SK-N-SH treated with all-trans-retinoic acid at 6 μM for 48 hours (cell line): ENCODE results near the gene ZNF738.

ENCODE experiments used
- ARNTL ChIP-seq: fragments of 450-650 bp; formaldehyde crosslinking; IDR thresholded peaks from 2 replicates; pipeline ENCODE4 v1.5.0; 2020; ENCODE audit warnings: low read depth, mild to moderate bottlenecking, moderate library complexity, borderline replicate concordance
- ESRRG ChIP-seq: fragments of 250-450 bp; sonication (Bioruptor Pico); IDR thresholded peaks from 2 replicates; pipeline ENCODE4 v1.6.1; 2021; ENCODE audit warnings: mild to moderate bottlenecking
- ISL1 ChIP-seq: fragments of 250-450 bp; sonication (Bioruptor Pico); IDR thresholded peaks from 2 replicates; pipeline ENCODE4 v2.1.2; 2022; ENCODE audit warnings: mild to moderate bottlenecking, moderate library complexity
- OSR1 ChIP-seq: fragments of 250-450 bp; sonication (Bioruptor Pico); IDR thresholded peaks from 2 replicates; pipeline ENCODE4 v1.8.0; 2022; ENCODE audit warnings: moderate library complexity, mild to moderate bottlenecking, inconsistent platforms
- TOX ChIP-seq: fragments of 250-450 bp; sonication (Bioruptor Pico); IDR thresholded peaks from 2 replicates; pipeline ENCODE4 v1.8.0; 2021; ENCODE audit warnings: mild to moderate bottlenecking, moderate library complexity, borderline replicate concordance
- ZC3H10 ChIP-seq: fragments of 250-450 bp; sonication (Bioruptor Pico); IDR thresholded peaks from 2 replicates; pipeline ENCODE4 v1.5.1; 2021; ENCODE audit warnings: mild to moderate bottlenecking, moderate library complexity
- ZNF8 ChIP-seq: fragments of 450-650 bp; formaldehyde crosslinking; IDR thresholded peaks from 2 replicates; pipeline ENCODE4 v1.5.0; 2020; ENCODE audit warnings: mild to moderate bottlenecking, moderate library complexity
- TF ChIP-seq, protein P1 (sequence below): fragments of 250-450 bp; sonication (Bioruptor Pico); IDR thresholded peaks from 2 replicates; pipeline ENCODE4 v1.8.0; 2020; ENCODE audit warnings: mild to moderate bottlenecking, moderate library complexity, borderline replicate concordance
- TF ChIP-seq, protein P2 (sequence below): fragments of 250-450 bp; sonication (Bioruptor Pico); IDR thresholded peaks from 2 replicates; pipeline ENCODE4 v1.5.1; 2020; ENCODE audit warnings: low read depth, mild to moderate bottlenecking, moderate library complexity

DNA sequence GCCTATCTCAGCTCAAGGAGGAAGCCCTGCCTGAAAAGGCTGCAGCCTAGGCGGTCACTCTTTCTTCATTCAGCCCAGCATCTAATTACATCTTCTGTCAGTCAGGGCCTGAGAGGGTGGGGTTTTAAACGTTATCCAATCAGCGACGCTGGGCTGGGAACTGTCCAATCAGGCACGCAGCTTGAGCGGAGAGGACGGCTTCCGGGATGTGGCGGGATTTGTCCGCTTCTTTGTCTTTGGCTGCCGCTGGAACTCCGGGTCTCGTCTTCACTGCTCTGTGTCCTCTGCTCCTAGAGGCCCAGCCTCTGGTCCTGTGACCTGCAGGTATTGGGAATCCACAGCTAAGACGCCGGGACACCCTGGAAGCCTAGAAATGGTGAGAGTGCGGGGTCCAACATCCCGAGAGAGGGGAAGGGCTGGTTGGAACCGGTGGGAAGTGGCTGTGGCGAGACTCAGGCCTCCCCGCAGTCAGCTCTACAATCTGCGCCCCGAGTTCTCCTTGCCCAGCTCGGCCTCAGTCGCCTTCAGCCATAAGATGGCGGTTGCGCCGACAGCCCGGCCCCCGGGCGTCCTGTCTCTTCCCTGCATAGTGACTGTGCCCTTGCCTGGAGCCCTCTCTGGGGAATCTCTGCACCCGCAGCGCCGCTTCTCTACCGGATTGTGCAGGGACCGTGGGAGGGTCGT lies at the start of gene ZNF738:
- no peak for TF ChIP-seq ESRRG
- no peak for TF ChIP-seq ARNTL
- no peak for TF ChIP-seq TOX (CRISPR knock-in tag)
- TF ChIP-seq, protein P1, sequence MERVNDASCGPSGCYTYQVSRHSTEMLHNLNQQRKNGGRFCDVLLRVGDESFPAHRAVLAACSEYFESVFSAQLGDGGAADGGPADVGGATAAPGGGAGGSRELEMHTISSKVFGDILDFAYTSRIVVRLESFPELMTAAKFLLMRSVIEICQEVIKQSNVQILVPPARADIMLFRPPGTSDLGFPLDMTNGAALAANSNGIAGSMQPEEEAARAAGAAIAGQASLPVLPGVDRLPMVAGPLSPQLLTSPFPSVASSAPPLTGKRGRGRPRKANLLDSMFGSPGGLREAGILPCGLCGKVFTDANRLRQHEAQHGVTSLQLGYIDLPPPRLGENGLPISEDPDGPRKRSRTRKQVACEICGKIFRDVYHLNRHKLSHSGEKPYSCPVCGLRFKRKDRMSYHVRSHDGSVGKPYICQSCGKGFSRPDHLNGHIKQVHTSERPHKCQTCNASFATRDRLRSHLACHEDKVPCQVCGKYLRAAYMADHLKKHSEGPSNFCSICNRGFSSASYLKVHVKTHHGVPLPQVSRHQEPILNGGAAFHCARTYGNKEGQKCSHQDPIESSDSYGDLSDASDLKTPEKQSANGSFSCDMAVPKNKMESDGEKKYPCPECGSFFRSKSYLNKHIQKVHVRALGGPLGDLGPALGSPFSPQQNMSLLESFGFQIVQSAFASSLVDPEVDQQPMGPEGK (CRISPR knock-in tag), result no peak
- no peak for TF ChIP-seq ISL1
- TF ChIP-seq ZC3H10 (CRISPR knock-in tag), result no peak
- no peak for TF ChIP-seq OSR1 (CRISPR knock-in tag)
- TF ChIP-seq ZNF8 (CRISPR knock-in tag), result no peak
- TF ChIP-seq, protein P2, sequence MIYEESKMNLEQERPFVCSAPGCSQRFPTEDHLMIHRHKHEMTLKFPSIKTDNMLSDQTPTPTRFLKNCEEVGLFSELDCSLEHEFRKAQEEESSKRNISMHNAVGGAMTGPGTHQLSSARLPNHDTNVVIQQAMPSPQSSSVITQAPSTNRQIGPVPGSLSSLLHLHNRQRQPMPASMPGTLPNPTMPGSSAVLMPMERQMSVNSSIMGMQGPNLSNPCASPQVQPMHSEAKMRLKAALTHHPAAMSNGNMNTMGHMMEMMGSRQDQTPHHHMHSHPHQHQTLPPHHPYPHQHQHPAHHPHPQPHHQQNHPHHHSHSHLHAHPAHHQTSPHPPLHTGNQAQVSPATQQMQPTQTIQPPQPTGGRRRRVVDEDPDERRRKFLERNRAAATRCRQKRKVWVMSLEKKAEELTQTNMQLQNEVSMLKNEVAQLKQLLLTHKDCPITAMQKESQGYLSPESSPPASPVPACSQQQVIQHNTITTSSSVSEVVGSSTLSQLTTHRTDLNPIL (CRISPR knock-in tag), result no peak
